Measurements from ENCODE around the gene ARID3B. TPM values are rescaled to one million over a fixed set of nuclear protein-coding genes. Genes with fewer than 3 reads are reported as not detected.

Gene ARID3B
- total RNA-seq, 1 experiment from 2014 or later = 8.1 TPM

DNA sequence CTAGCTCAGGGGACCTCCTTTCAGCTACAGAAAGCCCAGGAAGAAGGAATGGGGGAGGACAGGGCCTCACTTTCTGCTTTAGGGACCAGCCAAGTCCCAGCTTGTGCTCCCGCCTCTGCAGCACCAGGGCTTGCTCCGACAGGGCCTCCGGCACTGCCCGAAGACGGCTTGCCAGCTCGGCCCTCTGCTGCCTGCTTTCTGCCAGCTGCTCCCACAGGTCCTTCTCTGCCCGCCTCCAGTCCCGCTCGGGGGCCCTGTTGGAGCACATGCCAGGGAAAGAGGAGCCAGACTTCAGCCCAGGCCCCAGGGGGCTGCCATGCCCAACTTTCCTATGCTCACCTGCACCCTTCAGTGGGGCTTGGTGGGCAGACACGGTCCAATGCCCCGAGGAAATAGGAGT lies 70.3 kb downstream of the ARID3B start:
- no peak for DNase-seq (ENCODE audit: low read depth, low spot score)
- Histone ChIP-seq H3K9ac (ENCODE audit: low read length) (no peak overlapping the region), H3K36me3 (ENCODE audit: control insufficient read depth in 1 of 2, insufficient read depth in 2 of 2, low read length in 2 of 2) (no peaks in the 10 kb centered on the region), H3K79me2 (ENCODE audit: insufficient read depth, low read length) (peaks cover 7% of the 10 kb centered on the region), H3K9me2 (ENCODE audit: insufficient read depth) (no peaks in the 10 kb centered on the region), H4K20me1 (ENCODE audit: insufficient read depth) (no peaks in the 10 kb centered on the region), H3K4me3 (replicated peaks in 1 of 2; ENCODE audit: low read depth in 1 of 2, low read length in 2 of 2) (no peak overlapping the region), H3K4me2 (ENCODE audit: low read length) (no peak overlapping the region), H3K27me3 (ENCODE audit: insufficient read depth, low read length) (peaks cover 5% of the 10 kb centered on the region; the same call in 1 of the 2 replicates), H2AFZ (ENCODE audit: low read depth, low read length, poor library complexity, severe bottlenecking) (no peak overlapping the region), H3K4me1 (ENCODE audit: control insufficient read depth in 1 of 2, insufficient read depth in 2 of 2, low read length in 2 of 2) (peaks cover 4 to 14% of the 10 kb centered on the region in 2 experiments; a peak in 3 of 4 replicates), H3K9me3 (ENCODE audit: control insufficient read depth in 1 of 2, insufficient read depth in 1 of 2, low read depth in 1 of 2, low read length in 2 of 2) (no peaks in the 10 kb centered on the region), H3K27ac (ENCODE audit: low read depth, low read length) (no peak overlapping the region)
- TF ChIP-seq CBX3 (IDR thresholded peaks at IDR 0.05; ENCODE audit: low read depth) (no peak), CEBPB (IDR thresholded peaks at IDR 0.05; ENCODE audit: low read depth) (no peak), YY1 (IDR thresholded peaks at IDR 0.05; ENCODE audit: extremely low read depth, insufficient replicate concordance, low read depth, low read length) (no peak), EZH2 (IDR thresholded peaks at IDR 0.05) (no peak), ELF1 (IDR thresholded peaks at IDR 0.05; ENCODE audit: borderline replicate concordance, low read depth) (no peak), JUND (IDR thresholded peaks at IDR 0.05) (no peak)
- TF ChIP-seq, protein P1, sequence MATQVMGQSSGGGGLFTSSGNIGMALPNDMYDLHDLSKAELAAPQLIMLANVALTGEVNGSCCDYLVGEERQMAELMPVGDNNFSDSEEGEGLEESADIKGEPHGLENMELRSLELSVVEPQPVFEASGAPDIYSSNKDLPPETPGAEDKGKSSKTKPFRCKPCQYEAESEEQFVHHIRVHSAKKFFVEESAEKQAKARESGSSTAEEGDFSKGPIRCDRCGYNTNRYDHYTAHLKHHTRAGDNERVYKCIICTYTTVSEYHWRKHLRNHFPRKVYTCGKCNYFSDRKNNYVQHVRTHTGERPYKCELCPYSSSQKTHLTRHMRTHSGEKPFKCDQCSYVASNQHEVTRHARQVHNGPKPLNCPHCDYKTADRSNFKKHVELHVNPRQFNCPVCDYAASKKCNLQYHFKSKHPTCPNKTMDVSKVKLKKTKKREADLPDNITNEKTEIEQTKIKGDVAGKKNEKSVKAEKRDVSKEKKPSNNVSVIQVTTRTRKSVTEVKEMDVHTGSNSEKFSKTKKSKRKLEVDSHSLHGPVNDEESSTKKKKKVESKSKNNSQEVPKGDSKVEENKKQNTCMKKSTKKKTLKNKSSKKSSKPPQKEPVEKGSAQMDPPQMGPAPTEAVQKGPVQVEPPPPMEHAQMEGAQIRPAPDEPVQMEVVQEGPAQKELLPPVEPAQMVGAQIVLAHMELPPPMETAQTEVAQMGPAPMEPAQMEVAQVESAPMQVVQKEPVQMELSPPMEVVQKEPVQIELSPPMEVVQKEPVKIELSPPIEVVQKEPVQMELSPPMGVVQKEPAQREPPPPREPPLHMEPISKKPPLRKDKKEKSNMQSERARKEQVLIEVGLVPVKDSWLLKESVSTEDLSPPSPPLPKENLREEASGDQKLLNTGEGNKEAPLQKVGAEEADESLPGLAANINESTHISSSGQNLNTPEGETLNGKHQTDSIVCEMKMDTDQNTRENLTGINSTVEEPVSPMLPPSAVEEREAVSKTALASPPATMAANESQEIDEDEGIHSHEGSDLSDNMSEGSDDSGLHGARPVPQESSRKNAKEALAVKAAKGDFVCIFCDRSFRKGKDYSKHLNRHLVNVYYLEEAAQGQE (IDR thresholded peaks at IDR 0.05; ENCODE audit: low read depth) = no peak
- TF ChIP-seq, protein P2, sequence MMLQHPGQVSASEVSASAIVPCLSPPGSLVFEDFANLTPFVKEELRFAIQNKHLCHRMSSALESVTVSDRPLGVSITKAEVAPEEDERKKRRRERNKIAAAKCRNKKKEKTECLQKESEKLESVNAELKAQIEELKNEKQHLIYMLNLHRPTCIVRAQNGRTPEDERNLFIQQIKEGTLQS (IDR thresholded peaks at IDR 0.05) = no peak
- TF ChIP-seq, protein P3, sequence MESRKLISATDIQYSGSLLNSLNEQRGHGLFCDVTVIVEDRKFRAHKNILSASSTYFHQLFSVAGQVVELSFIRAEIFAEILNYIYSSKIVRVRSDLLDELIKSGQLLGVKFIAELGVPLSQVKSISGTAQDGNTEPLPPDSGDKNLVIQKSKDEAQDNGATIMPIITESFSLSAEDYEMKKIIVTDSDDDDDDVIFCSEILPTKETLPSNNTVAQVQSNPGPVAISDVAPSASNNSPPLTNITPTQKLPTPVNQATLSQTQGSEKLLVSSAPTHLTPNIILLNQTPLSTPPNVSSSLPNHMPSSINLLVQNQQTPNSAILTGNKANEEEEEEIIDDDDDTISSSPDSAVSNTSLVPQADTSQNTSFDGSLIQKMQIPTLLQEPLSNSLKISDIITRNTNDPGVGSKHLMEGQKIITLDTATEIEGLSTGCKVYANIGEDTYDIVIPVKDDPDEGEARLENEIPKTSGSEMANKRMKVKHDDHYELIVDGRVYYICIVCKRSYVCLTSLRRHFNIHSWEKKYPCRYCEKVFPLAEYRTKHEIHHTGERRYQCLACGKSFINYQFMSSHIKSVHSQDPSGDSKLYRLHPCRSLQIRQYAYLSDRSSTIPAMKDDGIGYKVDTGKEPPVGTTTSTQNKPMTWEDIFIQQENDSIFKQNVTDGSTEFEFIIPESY (IDR thresholded peaks at IDR 0.05; ENCODE audit: extremely low read depth, insufficient replicate concordance, low read length) = no peak
- TF ChIP-seq, protein P4, sequence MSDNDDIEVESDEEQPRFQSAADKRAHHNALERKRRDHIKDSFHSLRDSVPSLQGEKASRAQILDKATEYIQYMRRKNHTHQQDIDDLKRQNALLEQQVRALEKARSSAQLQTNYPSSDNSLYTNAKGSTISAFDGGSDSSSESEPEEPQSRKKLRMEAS (IDR thresholded peaks at IDR 0.05) = no peak
- POLR2A ChIA-PET = no interaction called here
- ATAC-seq = no peak
- intact Hi-C loops (cut with micrococcal nuclease) = no loop called here
- RAD21 ChIA-PET (ENCODE audit: low non-redundant PET in 1 of 2, low total read pairs in 2 of 2, uncharacterized antibody in 2 of 2, unreplicated experiment in 2 of 2) = no interaction called here
- CTCF ChIA-PET = no interaction called here
- BruUV-seq (replicated peaks) = no TSS peak
